ENCODE results near the gene EDDM13. TPM values are rescaled to one million over a fixed set of nuclear protein-coding genes. Genes with fewer than 3 reads are reported as not detected.
"Not testable (repeated sequence)": the region's sequence is repeated elsewhere in the genome, so short reads cannot be mapped to it uniquely, and the experiment has no call there.

The EDDM13 gene
- total RNA-seq, 1 donor = not detected

DNA sequence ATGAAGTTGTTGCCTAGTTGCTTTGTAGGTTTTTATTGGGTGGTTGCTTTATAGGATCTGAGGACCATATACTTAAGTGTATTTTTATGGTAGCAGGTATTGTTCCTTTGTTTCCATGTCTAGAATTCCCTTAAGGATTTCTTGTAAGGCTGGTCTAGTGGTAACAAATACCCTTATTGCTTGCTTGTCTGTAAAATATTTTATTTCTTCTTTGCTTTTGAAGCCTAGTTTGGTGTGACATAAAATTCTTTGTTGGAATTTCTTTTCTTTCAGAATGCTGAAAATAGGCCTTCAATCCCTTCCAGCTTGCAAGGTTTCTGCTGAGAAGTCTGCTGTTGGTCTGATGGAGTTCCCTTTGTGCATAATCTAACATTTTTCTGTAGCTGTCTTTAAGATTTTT is 60.1 kb downstream of the EDDM13 start:
- Histone ChIP-seq H3K27me3 (ENCODE audit: insufficient read depth, low read length) (no peaks in the 10 kb centered on the region), H3K4me1 (ENCODE audit: insufficient read depth, low read length) (no peaks in the 10 kb centered on the region), H3K9me3 (ENCODE audit: low read depth, low read length) (no peaks in the 10 kb centered on the region), H3K4me3 (ENCODE audit: low read length) (no peak overlapping the region)

DNA sequence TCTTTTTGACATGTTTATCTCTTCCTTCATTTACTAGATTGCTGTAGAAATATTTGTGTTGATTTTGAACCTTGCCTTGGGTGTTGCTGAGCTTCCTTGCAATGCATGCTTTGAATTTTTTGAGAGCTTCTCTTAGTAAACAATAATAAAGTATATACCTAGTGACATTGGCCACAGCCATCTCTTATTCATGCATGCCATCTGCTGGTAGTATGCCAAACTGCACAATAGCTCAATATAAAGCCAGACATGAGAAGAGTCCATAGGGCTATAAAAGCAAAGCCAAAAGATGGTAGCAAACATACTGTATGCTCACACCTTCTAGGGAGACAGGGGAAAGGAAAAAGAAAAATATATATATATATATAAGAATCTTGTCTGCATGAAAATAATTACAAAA is 61.0 kb downstream of the EDDM13 start:
- Histone ChIP-seq H3K27me3 (ENCODE audit: insufficient read depth, low read length) (no peaks in the 10 kb centered on the region), H3K9me3 (ENCODE audit: low read depth, low read length) (no peaks in the 10 kb centered on the region), H3K4me1 (ENCODE audit: insufficient read depth, low read length) (no peaks in the 10 kb centered on the region), H3K4me3 (ENCODE audit: low read length) (no peak overlapping the region)

DNA sequence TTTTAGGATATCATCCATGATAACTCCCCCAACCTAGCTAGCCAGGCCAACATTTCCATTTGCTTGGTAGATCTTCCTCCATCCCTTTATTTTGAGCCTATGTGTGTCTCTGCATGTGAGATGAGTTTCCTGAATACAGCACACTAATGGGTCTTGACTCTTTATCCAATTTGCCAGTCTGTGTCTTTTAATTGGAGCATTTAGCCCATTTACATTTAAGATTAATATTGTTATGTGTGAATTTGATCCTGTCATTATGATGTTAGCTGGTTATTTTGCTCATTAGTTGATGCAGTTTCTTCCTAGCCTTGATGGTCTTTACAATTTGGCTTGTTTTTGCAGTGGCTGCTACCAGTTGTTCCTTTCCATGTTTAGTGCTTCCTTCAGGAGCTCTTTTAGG is 62.8 kb downstream of the EDDM13 start:
- H3K27me3 ChIP-seq (ENCODE audit: insufficient read depth, low read length); H3K9me3 ChIP-seq (ENCODE audit: low read depth, low read length); H3K4me1 ChIP-seq (ENCODE audit: insufficient read depth, low read length); H3K4me3 ChIP-seq (ENCODE audit: low read length): not testable (repeated sequence)

DNA sequence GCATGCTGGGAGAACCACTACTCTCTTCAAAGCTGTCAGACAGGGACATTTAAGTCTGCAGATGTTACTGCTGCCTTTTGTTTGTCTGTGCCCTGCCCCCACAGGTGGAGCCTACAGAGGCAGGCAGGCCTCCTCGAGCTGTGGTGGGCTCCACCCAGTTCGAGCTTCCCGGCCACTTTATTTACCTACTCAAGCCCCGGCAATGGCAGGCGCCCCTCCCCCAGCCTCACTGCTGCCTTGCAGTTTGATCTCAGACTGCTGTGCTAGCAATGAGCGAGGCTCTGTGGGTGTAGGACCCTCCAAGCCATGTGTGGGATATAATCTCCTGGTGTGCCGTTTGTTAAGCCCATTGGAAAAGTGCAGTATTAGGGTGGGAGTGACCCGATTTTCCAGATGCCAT is 64.5 kb downstream of the EDDM13 start:
- not testable (repeated sequence) for H3K4me3 ChIP-seq (ENCODE audit: low read length); H3K27me3 ChIP-seq (ENCODE audit: insufficient read depth, low read length); H3K9me3 ChIP-seq (ENCODE audit: low read depth, low read length); H3K4me1 ChIP-seq (ENCODE audit: insufficient read depth, low read length)

GRCh38 chr19:56339031-56339430 is 66.5 kb downstream of the EDDM13 start:
- H3K4me3 ChIP-seq (ENCODE audit: low read length); H3K4me1 ChIP-seq (ENCODE audit: insufficient read depth, low read length); H3K27me3 ChIP-seq (ENCODE audit: insufficient read depth, low read length); H3K9me3 ChIP-seq (ENCODE audit: low read depth, low read length): not testable (repeated sequence)

DNA sequence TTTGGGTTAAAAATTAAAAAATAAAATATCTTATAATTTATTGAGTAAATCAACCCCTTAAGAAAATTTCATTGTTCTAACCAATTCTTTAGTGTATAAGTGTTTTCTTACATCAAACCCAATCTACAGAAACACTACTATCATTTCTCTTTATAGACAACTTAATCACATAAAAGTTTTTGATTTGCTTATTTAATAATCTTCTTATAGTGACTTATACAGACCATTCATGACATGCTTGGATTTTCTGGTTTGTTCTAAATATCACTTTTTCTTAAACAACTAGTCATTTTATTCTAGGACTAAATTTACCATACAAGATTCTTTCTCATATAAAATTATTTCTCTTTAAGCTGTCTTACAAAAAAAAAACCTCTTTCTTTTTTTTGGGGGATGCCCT is 69.4 kb downstream of the EDDM13 start:
- peaks cover 4% of the 10 kb centered on the region for H3K9me3 ChIP-seq (ENCODE audit: low read depth, low read length)
- H3K4me1 ChIP-seq (ENCODE audit: insufficient read depth, low read length) = no peaks in the 10 kb centered on the region
- no peak overlapping the region for H3K4me3 ChIP-seq (ENCODE audit: low read length)
- H3K27me3 ChIP-seq (ENCODE audit: insufficient read depth, low read length) = no peaks in the 10 kb centered on the region

- H3K4me1 ChIP-seq (ENCODE audit: insufficient read depth, low read length) = no peaks in the 10 kb centered on the region
- H3K4me3 ChIP-seq (ENCODE audit: low read length) = no peak overlapping the region
- no peaks in the 10 kb centered on the region for H3K9me3 ChIP-seq (ENCODE audit: low read depth, low read length)
- H3K27me3 ChIP-seq (ENCODE audit: insufficient read depth, low read length) = no peaks in the 10 kb centered on the region
These were observed 74.7 kb downstream of the EDDM13 start for GRCh38 chr19:56347163-56347778.

DNA sequence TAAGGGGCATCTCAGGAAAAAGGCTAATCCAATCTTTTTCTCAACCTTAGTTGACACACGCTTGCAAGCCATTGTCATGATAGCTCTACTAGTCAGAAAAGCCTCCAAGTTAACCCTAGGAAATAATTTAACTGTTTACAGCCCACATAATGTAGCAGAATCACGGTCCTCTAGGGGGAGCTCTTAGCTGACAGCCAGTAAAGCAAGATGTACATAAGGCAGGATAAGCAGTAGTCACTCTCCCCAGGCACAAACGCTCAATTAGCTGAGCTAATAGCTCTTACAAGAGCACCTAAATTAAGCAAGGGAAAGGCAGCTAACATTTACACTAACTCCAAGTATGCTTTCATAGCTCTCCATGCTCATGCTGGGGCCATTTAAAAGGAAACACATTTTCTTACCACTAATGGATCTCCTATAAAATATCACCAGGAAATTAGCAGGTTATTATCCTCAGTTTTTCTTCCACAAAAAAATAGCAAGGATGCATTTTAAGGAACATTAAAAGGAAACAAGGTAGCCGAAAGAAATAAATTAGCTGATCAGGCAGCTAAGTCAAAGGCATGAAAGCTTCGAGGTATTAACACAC is 75.8 kb downstream of the EDDM13 start:
- H3K27me3 ChIP-seq (ENCODE audit: insufficient read depth, low read length) = no peaks in the 10 kb centered on the region
- H3K4me3 ChIP-seq (ENCODE audit: low read length) = no peak overlapping the region
- H3K4me1 ChIP-seq (ENCODE audit: insufficient read depth, low read length) = no peaks in the 10 kb centered on the region
- H3K9me3 ChIP-seq (ENCODE audit: low read depth, low read length) = no peaks in the 10 kb centered on the region

DNA sequence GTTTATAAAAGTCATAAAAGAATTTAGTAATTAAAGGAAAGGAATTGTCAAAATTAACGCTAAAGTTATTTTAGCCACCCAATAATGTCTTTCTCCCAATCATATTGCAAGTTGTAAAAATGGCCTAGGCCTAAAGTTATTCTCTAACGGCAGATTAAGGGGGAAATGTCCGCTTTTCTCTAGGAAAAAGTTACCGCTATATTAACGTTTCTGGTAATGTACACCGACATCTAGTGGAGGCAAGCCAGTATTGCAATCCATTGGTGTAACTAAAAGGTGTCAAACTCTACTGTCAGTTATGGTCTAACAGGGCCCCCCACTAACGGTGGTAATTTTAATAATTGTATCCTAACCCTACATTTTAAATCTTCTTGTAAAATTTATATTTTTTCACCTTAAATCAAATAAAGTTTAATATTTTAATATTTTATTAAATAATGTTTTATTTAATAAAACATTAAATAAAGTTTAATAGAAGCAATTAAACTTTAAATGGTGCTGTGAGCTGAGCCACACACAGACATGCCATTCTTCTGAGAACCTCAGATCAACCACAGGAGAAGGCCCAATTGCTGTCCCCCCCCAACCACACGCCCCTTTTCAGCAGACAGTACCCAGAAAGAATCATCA is 78.0 kb downstream of the EDDM13 start:
- no peaks in the 10 kb centered on the region for H3K9me3 ChIP-seq (ENCODE audit: low read depth, low read length)
- no peak overlapping the region for H3K4me3 ChIP-seq (ENCODE audit: low read length)
- no peaks in the 10 kb centered on the region for H3K27me3 ChIP-seq (ENCODE audit: insufficient read depth, low read length)

DNA sequence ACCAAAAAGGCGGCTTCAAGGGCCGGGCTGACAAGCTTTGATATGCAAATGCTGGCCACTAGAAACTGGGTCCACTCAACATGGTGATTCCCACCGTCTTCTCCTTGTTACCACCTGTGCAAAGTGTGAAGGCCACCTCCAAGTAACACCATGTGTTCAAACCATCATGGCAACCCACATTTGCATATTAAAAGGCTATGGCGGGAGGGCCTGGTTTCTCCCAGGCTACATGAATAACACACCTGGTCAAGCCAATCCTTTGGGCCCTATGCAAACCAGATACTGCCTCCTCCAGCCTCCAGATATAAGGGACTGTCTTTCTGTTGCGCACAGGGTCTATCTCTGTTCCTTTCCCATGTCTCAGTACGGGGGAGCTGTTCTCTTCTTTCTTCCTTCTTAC is 78.7 kb downstream of the EDDM13 start:
- H3K9me3 ChIP-seq (ENCODE audit: low read depth, low read length) = no peaks in the 10 kb centered on the region

More for the DNA sequence above, 78.0 kb downstream of the EDDM13 start:
- H3K4me1 ChIP-seq (ENCODE audit: insufficient read depth, low read length) = no peaks in the 10 kb centered on the region

DNA sequence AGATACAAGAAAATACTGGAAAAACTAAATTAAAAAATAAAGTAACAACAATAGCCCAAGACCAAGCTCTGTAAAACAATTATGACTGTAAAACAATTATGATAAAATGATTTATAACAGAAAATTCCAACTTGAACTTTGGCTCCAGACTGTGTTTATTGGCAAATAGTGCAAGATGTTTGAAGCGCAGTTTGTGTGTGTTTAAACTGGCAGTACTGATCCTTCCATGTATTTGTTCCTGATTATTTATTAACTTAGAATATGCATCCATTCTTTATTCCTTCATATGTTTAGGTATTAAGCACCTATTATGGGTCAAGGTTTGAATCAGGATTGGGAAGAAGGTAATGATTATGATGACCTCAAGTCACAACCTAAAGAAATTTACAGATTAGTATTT is 83.0 kb downstream of the EDDM13 start:
- no peaks in the 10 kb centered on the region for H3K4me1 ChIP-seq (ENCODE audit: insufficient read depth, low read length)
- peaks cover 8% of the 10 kb centered on the region for H3K9me3 ChIP-seq (ENCODE audit: low read depth, low read length)
- no peaks in the 10 kb centered on the region for H3K27me3 ChIP-seq (ENCODE audit: insufficient read depth, low read length)
- H3K4me3 ChIP-seq (ENCODE audit: low read length) = no peak overlapping the region

More for the DNA sequence above, 78.7 kb downstream of the EDDM13 start:
- H3K4me3 ChIP-seq (ENCODE audit: low read length) = no peak overlapping the region
- no peaks in the 10 kb centered on the region for H3K4me1 ChIP-seq (ENCODE audit: insufficient read depth, low read length)
- no peaks in the 10 kb centered on the region for H3K27me3 ChIP-seq (ENCODE audit: insufficient read depth, low read length)

DNA sequence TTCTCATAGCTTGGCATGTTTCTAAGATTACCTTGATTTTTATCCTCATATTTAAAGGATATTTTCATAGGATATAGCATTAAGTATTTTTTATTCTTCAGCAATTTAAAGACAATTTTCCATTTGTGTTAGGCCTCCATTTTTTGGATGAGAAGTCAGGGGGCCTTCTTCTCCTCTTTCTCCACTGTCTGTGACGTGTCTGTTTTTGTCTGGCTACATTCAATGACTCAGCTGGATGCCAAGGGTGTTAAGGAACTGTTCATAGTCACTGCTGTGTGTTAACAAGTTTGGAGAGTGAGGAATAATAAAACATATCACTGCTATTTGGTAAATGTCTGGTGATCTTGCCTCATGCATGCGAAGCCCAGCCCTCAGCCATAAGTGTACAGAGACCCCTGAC is 84.4 kb downstream of the EDDM13 start:
- Histone ChIP-seq H3K4me3 (ENCODE audit: low read length) (no peak overlapping the region), H3K9me3 (ENCODE audit: low read depth, low read length) (peaks cover 8% of the 10 kb centered on the region), H3K4me1 (ENCODE audit: insufficient read depth, low read length) (no peaks in the 10 kb centered on the region), H3K27me3 (ENCODE audit: insufficient read depth, low read length) (no peaks in the 10 kb centered on the region)

Other genes starting within 250 kb of the EDDM13 start
- 25.0 TPM for gene ZNF787, start 151.5 kb upstream of the EDDM13 start, total RNA-seq
- 4.1 TPM for gene ZNF444, start 131.5 kb upstream of the EDDM13 start, total RNA-seq
- gene GALP, start 96.7 kb upstream of the EDDM13 start, total RNA-seq = not detected
- gene ZSCAN5B, start 75.0 kb upstream of the EDDM13 start, total RNA-seq = not detected
- not detected for gene ZSCAN5C, start 70.5 kb upstream of the EDDM13 start, total RNA-seq
- 4.5 TPM for gene ZSCAN5A, start 42.1 kb downstream of the EDDM13 start, total RNA-seq
- 1.4 TPM for gene ZNF582, start 120.8 kb downstream of the EDDM13 start, total RNA-seq
- 1.0 TPM for gene ZNF583, start 131.6 kb downstream of the EDDM13 start, total RNA-seq
- 2.9 TPM for gene ZNF667, start 204.6 kb downstream of the EDDM13 start, total RNA-seq
- gene ZNF471, start 235.1 kb downstream of the EDDM13 start, total RNA-seq = 1.2 TPM